Measurements from ENCODE around the gene ADTRP. TPM values are rescaled to one million over a fixed set of nuclear protein-coding genes. Genes with fewer than 3 reads are reported as not detected.

The ADTRP gene
- total and polyA plus RNA-seq, 2 of the 13 experiments (the other 11 are each of a cell fraction or from before 2014, with no cell fraction given) = not detected

DNA sequence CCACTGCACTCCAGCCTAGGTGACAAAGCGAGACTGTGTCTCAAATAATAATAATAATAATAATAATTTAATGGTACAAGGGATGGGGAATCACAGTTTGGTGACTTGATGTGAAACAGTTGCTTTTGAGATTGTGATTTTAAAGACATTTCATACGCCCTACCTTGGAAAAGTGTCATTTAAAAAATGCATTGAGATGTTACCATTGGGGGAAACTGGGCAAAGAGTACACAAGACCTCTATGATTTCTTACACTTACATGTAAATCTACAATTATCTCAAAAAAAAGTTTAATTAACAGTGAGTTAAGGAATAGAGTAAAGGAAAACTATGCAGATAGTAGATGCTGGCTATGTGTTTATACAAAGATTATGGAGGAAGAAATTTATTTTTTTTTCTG lies 22.3 kb downstream of the ADTRP start:
- no peaks in the 10 kb centered on the region for H3K4me1 ChIP-seq (ENCODE audit: insufficient read depth, low read length)
- ChIA-PET CTCF (ENCODE audit: low intra/inter-chr PET ratio, low total read pairs) (no interaction called here), POLR2A (no interaction called here)
- ATAC-seq (no peak), FAIRE-seq (no peak), DNase-seq (ENCODE audit: low spot score) (no peak)
- H3K27me3 ChIP-seq (ENCODE audit: control insufficient read depth in 1 of 2, insufficient read depth in 2 of 2, low read length in 2 of 2) = no peaks in the 10 kb centered on the region
- H3K4me3 ChIP-seq (replicated peaks in 1 of 3; ENCODE audit: insufficient read depth in 1 of 3, low read depth in 2 of 3, low read length in 3 of 3) = no peak overlapping the region
- H4K20me1 ChIP-seq (ENCODE audit: insufficient read depth, low read length) = no peaks in the 10 kb centered on the region
- in situ Hi-C loops (cut with HindIII; ENCODE audit: extremely low pct_ligation_motif_present, low pct_unique_long_range_greater_than_20kb) (no loop called here), intact Hi-C loops (cut with micrococcal nuclease; ENCODE audit: unreplicated experiment) (no loop called here)
- no peaks in the 10 kb centered on the region for H3K36me3 ChIP-seq (replicated peaks in 1 of 2; ENCODE audit: control insufficient read depth in 1 of 2, insufficient read depth in 2 of 2, low read length in 2 of 2)
- no peak overlapping the region for H3K9ac ChIP-seq (ENCODE audit: insufficient read depth, low read depth, low read length)
- H2AFZ ChIP-seq (ENCODE audit: low read length) = no peak overlapping the region
- H3K9me3 ChIP-seq (ENCODE audit: low read length) = no peaks in the 10 kb centered on the region
- 5% methylated on average over 2 of the region's 2 CpGs for WGBS (ENCODE audit: low lambda C conversion rate)
- H3K4me2 ChIP-seq (ENCODE audit: low read depth, low read length) = no peak overlapping the region
- TF ChIP-seq, protein P1, sequence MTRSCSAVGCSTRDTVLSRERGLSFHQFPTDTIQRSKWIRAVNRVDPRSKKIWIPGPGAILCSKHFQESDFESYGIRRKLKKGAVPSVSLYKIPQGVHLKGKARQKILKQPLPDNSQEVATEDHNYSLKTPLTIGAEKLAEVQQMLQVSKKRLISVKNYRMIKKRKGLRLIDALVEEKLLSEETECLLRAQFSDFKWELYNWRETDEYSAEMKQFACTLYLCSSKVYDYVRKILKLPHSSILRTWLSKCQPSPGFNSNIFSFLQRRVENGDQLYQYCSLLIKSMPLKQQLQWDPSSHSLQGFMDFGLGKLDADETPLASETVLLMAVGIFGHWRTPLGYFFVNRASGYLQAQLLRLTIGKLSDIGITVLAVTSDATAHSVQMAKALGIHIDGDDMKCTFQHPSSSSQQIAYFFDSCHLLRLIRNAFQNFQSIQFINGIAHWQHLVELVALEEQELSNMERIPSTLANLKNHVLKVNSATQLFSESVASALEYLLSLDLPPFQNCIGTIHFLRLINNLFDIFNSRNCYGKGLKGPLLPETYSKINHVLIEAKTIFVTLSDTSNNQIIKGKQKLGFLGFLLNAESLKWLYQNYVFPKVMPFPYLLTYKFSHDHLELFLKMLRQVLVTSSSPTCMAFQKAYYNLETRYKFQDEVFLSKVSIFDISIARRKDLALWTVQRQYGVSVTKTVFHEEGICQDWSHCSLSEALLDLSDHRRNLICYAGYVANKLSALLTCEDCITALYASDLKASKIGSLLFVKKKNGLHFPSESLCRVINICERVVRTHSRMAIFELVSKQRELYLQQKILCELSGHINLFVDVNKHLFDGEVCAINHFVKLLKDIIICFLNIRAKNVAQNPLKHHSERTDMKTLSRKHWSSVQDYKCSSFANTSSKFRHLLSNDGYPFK (CRISPR knock-in tag; IDR thresholded peaks at IDR 0.05; ENCODE audit: borderline replicate concordance) = no peak
- TF ChIP-seq ZNF235 (CRISPR knock-in tag; IDR thresholded peaks at IDR 0.05; ENCODE audit: borderline replicate concordance) = no peak
- TF ChIP-seq, protein P2, sequence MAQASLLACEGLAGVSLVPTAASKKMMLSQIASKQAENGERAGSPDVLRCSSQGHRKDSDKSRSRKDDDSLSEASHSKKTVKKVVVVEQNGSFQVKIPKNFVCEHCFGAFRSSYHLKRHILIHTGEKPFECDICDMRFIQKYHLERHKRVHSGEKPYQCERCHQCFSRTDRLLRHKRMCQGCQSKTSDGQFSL (CRISPR knock-in tag; IDR thresholded peaks at IDR 0.05) = no peak
- no peak for TF ChIP-seq HNRNPL (IDR thresholded peaks at IDR 0.05; ENCODE audit: low read depth, low read length)
- no peak for TF ChIP-seq ZFP90 (CRISPR knock-in tag; IDR thresholded peaks at IDR 0.05; ENCODE audit: borderline replicate concordance)
- no peak for TF ChIP-seq PHF5A (CRISPR knock-in tag; IDR thresholded peaks at IDR 0.05; ENCODE audit: low read depth, unreplicated experiment)
- TF ChIP-seq MTA1 (CRISPR knock-in tag; IDR thresholded peaks at IDR 0.05; ENCODE audit: borderline replicate concordance) = no peak
- TF ChIP-seq ELF1 (CRISPR knock-in tag; IDR thresholded peaks at IDR 0.05) = no peak
- TF ChIP-seq, protein P3, sequence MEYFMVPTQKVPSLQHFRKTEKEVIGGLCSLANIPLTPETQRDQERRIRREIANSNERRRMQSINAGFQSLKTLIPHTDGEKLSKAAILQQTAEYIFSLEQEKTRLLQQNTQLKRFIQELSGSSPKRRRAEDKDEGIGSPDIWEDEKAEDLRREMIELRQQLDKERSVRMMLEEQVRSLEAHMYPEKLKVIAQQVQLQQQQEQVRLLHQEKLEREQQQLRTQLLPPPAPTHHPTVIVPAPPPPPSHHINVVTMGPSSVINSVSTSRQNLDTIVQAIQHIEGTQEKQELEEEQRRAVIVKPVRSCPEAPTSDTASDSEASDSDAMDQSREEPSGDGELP (IDR thresholded peaks at IDR 0.05; ENCODE audit: borderline replicate concordance, low read depth) = no peak
- no peak overlapping the region for H3K27ac ChIP-seq (ENCODE audit: extremely low read length, insufficient read depth, low read length)
- H3K79me2 ChIP-seq (ENCODE audit: insufficient read depth, low read length) = no peaks in the 10 kb centered on the region
- no TSS peak for BruUV-seq (replicated peaks)

All from HepG2 (cell line).